SK-N-SH (cell line): ENCODE results near the gene SLC8B1. TPM values are rescaled to one million over a fixed set of nuclear protein-coding genes. Genes with fewer than 3 reads are reported as not detected.

Experiments
- CTCF ChIA-PET: fragments of 300-600, 350-600 bp; formaldehyde crosslinking; extraction: SDS; loops from one replicate; lab custom pipeline; 2021; lab: Yijun Ruan, JAX
- POLR2A ChIA-PET: fragments of 350-600 bp; sonication (Branson Sonifier 250); formaldehyde crosslinking; extraction: SDS; loops from one replicate; lab custom pipeline; 2020; ENCODE audit warnings: antibody characterized with exemption, inconsistent platforms; lab: Yijun Ruan, JAX
- DNase-seq: peaks from one replicate; pipeline ENCODE4 v3.0.0; 2012
- H2AFZ ChIP-seq: fragments of 200-600 bp; sonication (generic); 2 replicates; pipeline ENCODE4 v1.8.1; 2016; ENCODE audit warnings: antibody characterized with exemption, mild to moderate bottlenecking, low read depth
- H3F3A ChIP-seq: fragments of 200-600 bp; sonication (generic); replicated peaks from 2 replicates; pipeline ENCODE3; 2016; ENCODE audit warnings: antibody characterized with exemption, mild to moderate bottlenecking; ENCODE audit not compliant: insufficient read depth
- H3K27ac ChIP-seq, 2 experiments: fragments of 200-500 bp in 1 of 2; fragments of 200-600 bp in 1 of 2; sonication (Bioruptor generic) in 1 of 2; sonication (generic), shearing (Covaris generic) in 1 of 2; 2 replicates each; pipeline versions ENCODE4 v1.5.1 to v1.6.1; 2014 to 2016; ENCODE audit warnings: low read depth in 2 of 2, inconsistent platforms in 1 of 2, low read length in 1 of 2, mild to moderate bottlenecking in 1 of 2, mixed read lengths in 1 of 2
- H3K27me3 ChIP-seq: fragments of 200-600 bp; sonication (generic), shearing (Covaris generic); 2 replicates; pipeline ENCODE4 v1.6.1; 2016; ENCODE audit warnings: mixed run types; ENCODE audit not compliant: insufficient read depth
- H3K36me3 ChIP-seq, 2 experiments: fragments of 200-500 bp in 1 of 2; fragments of 200-600 bp in 1 of 2; sonication (Bioruptor generic) in 1 of 2; sonication (generic) in 1 of 2; replicated peaks in 1 of 2; 2 replicates each; pipeline versions ENCODE3 to v1.5.1; 2014 to 2016; ENCODE audit warnings: low read length in 1 of 2, mild to moderate bottlenecking in 1 of 2; ENCODE audit not compliant: insufficient read depth in 2 of 2, control insufficient read depth in 1 of 2
- H3K4me1 ChIP-seq, 2 experiments: fragments of 200-500 bp in 1 of 2; fragments of 200-600 bp in 1 of 2; sonication (Bioruptor generic) in 1 of 2; sonication (generic), shearing (Covaris generic) in 1 of 2; 2 replicates each; pipeline versions ENCODE4 v1.5.1 to v1.6.1; 2014 to 2016; ENCODE audit warnings: low read depth in 1 of 2, low read length in 1 of 2, mixed run types in 1 of 2; ENCODE audit not compliant: insufficient read depth in 2 of 2, control insufficient read depth in 1 of 2
- H3K4me2 ChIP-seq: fragments of 200-600 bp; sonication (generic), shearing (Covaris generic); 2 replicates; pipeline ENCODE4 v1.6.1; 2017; ENCODE audit warnings: mixed run types
- H3K4me3 ChIP-seq, 2 experiments: fragments of 200-500 bp in 1 of 2; fragments of 200-600 bp in 1 of 2; sonication (Bioruptor generic) in 1 of 2; sonication (generic), shearing (Covaris generic) in 1 of 2; 2 replicates each; pipeline versions ENCODE4 v1.5.1 to v1.8.1; 2014 to 2016; ENCODE audit warnings: low read depth in 2 of 2, inconsistent platforms in 1 of 2, low read length in 1 of 2, mild to moderate bottlenecking in 1 of 2, mixed read lengths in 1 of 2, moderate library complexity in 1 of 2
- H3K79me2 ChIP-seq: fragments of 200-600 bp; sonication (generic); 2 replicates; pipeline ENCODE4 v1.8.1; 2017; ENCODE audit warnings: mild to moderate bottlenecking; ENCODE audit not compliant: insufficient read depth
- H3K9ac ChIP-seq: fragments of 200-600 bp; sonication (generic); 2 replicates; pipeline ENCODE4 v1.6.1; 2017; ENCODE audit warnings: mixed run types
- H3K9me2 ChIP-seq: fragments of 200-600 bp; sonication (generic); 2 replicates; pipeline ENCODE4 v1.6.1; 2017; ENCODE audit warnings: mixed run types
- H3K9me3 ChIP-seq: fragments of 200-600 bp; sonication (generic); 2 replicates; pipeline ENCODE4 v1.6.1; 2017; ENCODE audit warnings: mixed run types, mild to moderate bottlenecking, moderate library complexity
- H4K20me1 ChIP-seq: fragments of 200-600 bp; sonication (generic); 2 replicates; pipeline ENCODE4 v1.6.1; 2017; ENCODE audit warnings: mild to moderate bottlenecking, mixed run types; ENCODE audit not compliant: insufficient read depth
- CHD2 ChIP-seq: fragments of 150-350 bp; IDR thresholded peaks from 2 replicates; pipeline ENCODE4 v1.6.1; 2018; ENCODE audit warnings: low read length; ENCODE audit not compliant: partially characterized antibody
- CTCF ChIP-seq: fragments of 200-600 bp; sonication (generic); IDR thresholded peaks from 2 replicates; pipeline ENCODE4 v1.6.1; 2017; ENCODE audit warnings: antibody characterized with exemption, mild to moderate bottlenecking, moderate library complexity
- ELF1 ChIP-seq: IDR thresholded peaks from 2 replicates; pipeline ENCODE4 v1.4.0; 2012
- EZH2phosphoT487 ChIP-seq: fragments of 200-600 bp; sonication (generic); IDR thresholded peaks from 2 replicates; pipeline ENCODE4 v1.6.1; 2017; ENCODE audit warnings: low read depth, mixed run types, mild to moderate bottlenecking, antibody characterized with exemption, moderate library complexity, borderline replicate concordance
- FOXJ3 ChIP-seq: sonication (generic); formaldehyde crosslinking; IDR thresholded peaks from 2 replicates; pipeline ENCODE4 v1.5.1; 2020; ENCODE audit warnings: mild to moderate bottlenecking, missing genetic modification reagents
- FOXM1 ChIP-seq: IDR thresholded peaks from 2 replicates; pipeline ENCODE4 v1.4.0; 2012; ENCODE audit warnings: low read depth, mild to moderate bottlenecking
- GABPA ChIP-seq: IDR thresholded peaks from 2 replicates; pipeline ENCODE4 v1.4.0; 2012; ENCODE audit warnings: low read depth, mild to moderate bottlenecking
- GATA2 ChIP-seq: sonication (generic); formaldehyde crosslinking; IDR thresholded peaks from 2 replicates; pipeline ENCODE4 v1.5.0; 2020; ENCODE audit warnings: mild to moderate bottlenecking, missing genetic modification reagents
- MXI1 ChIP-seq: IDR thresholded peaks from 2 replicates; pipeline ENCODE4 v1.6.1; 2012; ENCODE audit warnings: mild to moderate bottlenecking, low read depth, low read length, improper control_type of control experiment
- NFIC ChIP-seq: IDR thresholded peaks from 2 replicates; pipeline ENCODE4 v1.4.0; 2012; ENCODE audit warnings: borderline replicate concordance
- NRF1 ChIP-seq: IDR thresholded peaks from 2 replicates; pipeline ENCODE4 v1.6.1; 2012; ENCODE audit warnings: low read depth, mild to moderate bottlenecking, low read length
- POLR2AphosphoS5 ChIP-seq: IDR thresholded peaks from 2 replicates; pipeline ENCODE4 v1.6.1; 2012; ENCODE audit warnings: low read depth, low read length
- RAD21 ChIP-seq: IDR thresholded peaks from 2 replicates; pipeline ENCODE4 v1.6.1; 2012; ENCODE audit warnings: mild to moderate bottlenecking, low read length
- RFX5 ChIP-seq: IDR thresholded peaks from 2 replicates; pipeline ENCODE4 v1.6.1; 2012; ENCODE audit warnings: mild to moderate bottlenecking, improper control_type of control experiment, low read length
- SMC3 ChIP-seq: IDR thresholded peaks from 2 replicates; pipeline ENCODE4 v1.6.1; 2012; ENCODE audit warnings: low read depth, low read length, improper control_type of control experiment
- TCF12 ChIP-seq: IDR thresholded peaks from 2 replicates; pipeline ENCODE4 v1.4.0; 2012
- TEAD4 ChIP-seq: IDR thresholded peaks from 2 replicates; pipeline ENCODE4 v1.4.0; 2012; ENCODE audit warnings: mild to moderate bottlenecking, borderline replicate concordance; ENCODE audit not compliant: insufficient read depth
- USF1 ChIP-seq: IDR thresholded peaks from 2 replicates; pipeline ENCODE4 v1.4.0; 2012; ENCODE audit warnings: low read depth, borderline replicate concordance
- YY1 ChIP-seq: IDR thresholded peaks from 2 replicates; pipeline ENCODE4 v1.4.0; 2012; ENCODE audit warnings: low read depth, mild to moderate bottlenecking
- WGBS: methylation state at CpG from one replicate; pipeline ENCODE4 v1.1.6; 2017; ENCODE audit warnings: low lambda C conversion rate; 5-methylcytosine and 5-hydroxymethylcytosine counted together
- polyA plus RNA-seq, 3 experiments: library from polyadenylated mRNA; depleted of rRNA; stranded (reverse); fragments of >200 nt; gene quantifications; 2 replicates each; pipeline ENCODE4 v1.2.3, GENCODE V29; 2012
- TF ChIP-seq, protein P1 (sequence below): fragments of 150-350 bp; IDR thresholded peaks from 2 replicates; pipeline ENCODE4 v1.6.1; 2016; ENCODE audit warnings: mild to moderate bottlenecking, low read depth, low read length
- TF ChIP-seq, protein P2 (sequence below): fragments of 150-350 bp; IDR thresholded peaks from 2 replicates; pipeline ENCODE4 v1.6.1; 2017; ENCODE audit warnings: antibody characterized with exemption, low read length, low read depth, borderline replicate concordance

SLC8B1 gene
- polyA plus RNA-seq, 1 of the 3 experiments (the other 2 are of a cell fraction) = 12.0 TPM

- Histone ChIP-seq H3K27ac (no peak overlapping the region), H2AFZ (no peak overlapping the region), H3K79me2 (no peaks in the 10 kb centered on the region), H4K20me1 (no peaks in the 10 kb centered on the region), H3K9me3 (no peaks in the 10 kb centered on the region), H3K36me3 (no peaks in the 10 kb centered on the region), H3K9ac (no peak overlapping the region), H3K4me3 (no peak overlapping the region), H3K4me2 (no peak overlapping the region), H3K9me2 (no peaks in the 10 kb centered on the region), H3F3A (no peaks in the 10 kb centered on the region)
- DNase-seq = no peak
- CTCF ChIA-PET = interaction anchor here (0.5 to 1.2 kb wide), 2 partner anchors 27 to 85 kb away, joined by 3 read pairs; no protein-coding TSS in a partner anchor
- POLR2A ChIA-PET = no interaction called here
- WGBS = 14% methylated on average over 1 of the region's 3 CpGs
- TF ChIP-seq, protein P1, sequence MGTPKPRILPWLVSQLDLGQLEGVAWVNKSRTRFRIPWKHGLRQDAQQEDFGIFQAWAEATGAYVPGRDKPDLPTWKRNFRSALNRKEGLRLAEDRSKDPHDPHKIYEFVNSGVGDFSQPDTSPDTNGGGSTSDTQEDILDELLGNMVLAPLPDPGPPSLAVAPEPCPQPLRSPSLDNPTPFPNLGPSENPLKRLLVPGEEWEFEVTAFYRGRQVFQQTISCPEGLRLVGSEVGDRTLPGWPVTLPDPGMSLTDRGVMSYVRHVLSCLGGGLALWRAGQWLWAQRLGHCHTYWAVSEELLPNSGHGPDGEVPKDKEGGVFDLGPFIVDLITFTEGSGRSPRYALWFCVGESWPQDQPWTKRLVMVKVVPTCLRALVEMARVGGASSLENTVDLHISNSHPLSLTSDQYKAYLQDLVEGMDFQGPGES = no peak
- TF ChIP-seq TEAD4 = no peak
- no peak for TF ChIP-seq CTCF
- TF ChIP-seq TCF12 = no peak
- TF ChIP-seq, protein P2, sequence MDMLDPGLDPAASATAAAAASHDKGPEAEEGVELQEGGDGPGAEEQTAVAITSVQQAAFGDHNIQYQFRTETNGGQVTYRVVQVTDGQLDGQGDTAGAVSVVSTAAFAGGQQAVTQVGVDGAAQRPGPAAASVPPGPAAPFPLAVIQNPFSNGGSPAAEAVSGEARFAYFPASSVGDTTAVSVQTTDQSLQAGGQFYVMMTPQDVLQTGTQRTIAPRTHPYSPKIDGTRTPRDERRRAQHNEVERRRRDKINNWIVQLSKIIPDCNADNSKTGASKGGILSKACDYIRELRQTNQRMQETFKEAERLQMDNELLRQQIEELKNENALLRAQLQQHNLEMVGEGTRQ = no peak
- TF ChIP-seq RAD21 = no peak
- TF ChIP-seq SMC3 = no peak
- no peak for TF ChIP-seq CHD2
- TF ChIP-seq ELF1 = no peak
- TF ChIP-seq NFIC = no peak
- TF ChIP-seq NRF1 = no peak
- TF ChIP-seq, all 33 proteins: peak for 0
- Histone ChIP-seq H3K27me3 (no peaks in the 10 kb centered on the region), H3K4me1 (no peaks in the 10 kb centered on the region; a peak in 1 of 4 replicates)
Observed at GRCh38 chr12:113340061-113340460, 5.2 kb upstream of the SLC8B1 start.

- Histone ChIP-seq H3K27ac (no peak overlapping the region), H3F3A (no peaks in the 10 kb centered on the region), H3K4me3 (no peak overlapping the region), H3K9ac (no peak overlapping the region), H3K27me3 (no peaks in the 10 kb centered on the region), H3K79me2 (no peaks in the 10 kb centered on the region), H2AFZ (no peak overlapping the region), H3K9me3 (no peaks in the 10 kb centered on the region), H3K9me2 (no peaks in the 10 kb centered on the region), H3K4me1 (peaks cover 0 to under 1% of the 10 kb centered on the region in 2 experiments; a peak in 1 of 4 replicates), H3K36me3 (no peaks in the 10 kb centered on the region), H4K20me1 (no peaks in the 10 kb centered on the region), H3K4me2 (no peak overlapping the region)
- no peak for TF ChIP-seq USF1
- no peak for TF ChIP-seq EZH2phosphoT487
- no peak for TF ChIP-seq YY1
- TF ChIP-seq FOXJ3 (CRISPR knock-in tag) = no peak
- no peak for TF ChIP-seq FOXM1
- no peak for TF ChIP-seq GABPA
- no peak for TF ChIP-seq MXI1
- no peak for TF ChIP-seq RFX5
- TF ChIP-seq GATA2 (CRISPR knock-in tag) = no peak
- TF ChIP-seq POLR2AphosphoS5 = no peak
- no peak for TF ChIP-seq CHD2
- CTCF ChIA-PET = no interaction called here
- POLR2A ChIA-PET = no interaction called here
- no peak for DNase-seq
- WGBS = 88% methylated on average over 5 of the region's 5 CpGs
Observed at GRCh38 chr12:113339540-113339939, 4.6 kb upstream of the SLC8B1 start.
